HL-60/S4 (cell line): ENCODE results near the gene RAB18.
"Not testable (repeated sequence)": the region's sequence is repeated elsewhere in the genome, so short reads cannot be mapped to it uniquely, and the experiment has no call there.

Experiments used
- in situ Hi-C: fragments of 300-500 bp; cut with MboI; formaldehyde crosslinking; loops from 2 replicates; pipeline ENCODE4 v1.14.3; 2022; ENCODE audit warnings: low sequenced_read_pairs

RAB18 gene

GRCh38 chr10:27503498-27504006 lies 552 bp upstream of the RAB18 start:
- in situ Hi-C loops: no loop called here

DNA sequence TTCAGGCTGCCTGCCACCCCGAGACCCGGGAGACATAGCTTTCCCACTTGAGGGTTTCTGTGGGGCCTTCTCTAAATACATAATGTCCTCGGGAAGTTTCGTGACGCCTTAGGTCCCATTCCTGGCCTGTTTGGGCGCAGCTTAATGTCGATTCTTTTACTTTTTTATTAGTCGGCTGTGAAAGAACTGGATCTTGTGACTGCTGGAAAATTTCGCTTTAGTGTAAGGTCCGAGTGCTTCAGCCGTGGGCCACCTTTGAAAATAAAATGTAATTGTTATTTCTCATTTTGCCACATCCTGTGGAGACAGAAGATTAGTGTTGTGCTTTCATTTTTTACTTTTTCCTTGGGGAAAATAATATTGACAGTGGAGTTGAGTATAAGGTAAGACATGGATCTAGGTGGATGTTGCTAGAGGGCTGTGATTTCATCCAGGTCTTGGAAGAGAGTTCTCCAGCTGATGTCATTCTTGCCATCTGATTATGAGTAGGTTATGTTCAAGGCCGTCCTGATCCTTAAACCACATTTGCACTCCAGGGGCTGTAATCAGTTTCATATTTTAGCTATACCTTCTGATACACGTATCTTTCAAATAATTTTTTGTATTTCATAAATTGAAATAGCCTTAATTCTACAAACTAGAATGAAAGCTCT lies 830 bp downstream of the RAB18 start:
- in situ Hi-C loops: no loop called here

DNA sequence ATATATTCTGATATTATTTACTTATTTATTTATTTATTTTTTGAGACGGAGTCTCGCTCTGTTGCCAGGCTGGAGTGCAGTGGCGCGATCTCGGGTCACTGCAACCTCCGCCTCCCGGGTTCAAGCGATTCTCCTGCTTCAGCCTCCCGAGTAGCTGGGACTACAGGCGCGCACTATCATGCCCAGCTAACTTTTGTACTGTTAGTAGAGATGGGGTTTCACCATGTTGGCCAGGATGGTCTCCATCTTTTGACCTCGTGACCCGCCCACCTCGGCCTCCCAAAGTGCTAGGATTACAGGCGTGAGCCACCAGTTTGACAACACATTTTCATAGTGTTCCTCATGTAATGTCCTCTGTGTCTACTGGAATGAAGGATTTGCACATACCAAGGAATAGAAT lies 1.4 kb downstream of the RAB18 start:
- in situ Hi-C loops: not testable (repeated sequence)

DNA sequence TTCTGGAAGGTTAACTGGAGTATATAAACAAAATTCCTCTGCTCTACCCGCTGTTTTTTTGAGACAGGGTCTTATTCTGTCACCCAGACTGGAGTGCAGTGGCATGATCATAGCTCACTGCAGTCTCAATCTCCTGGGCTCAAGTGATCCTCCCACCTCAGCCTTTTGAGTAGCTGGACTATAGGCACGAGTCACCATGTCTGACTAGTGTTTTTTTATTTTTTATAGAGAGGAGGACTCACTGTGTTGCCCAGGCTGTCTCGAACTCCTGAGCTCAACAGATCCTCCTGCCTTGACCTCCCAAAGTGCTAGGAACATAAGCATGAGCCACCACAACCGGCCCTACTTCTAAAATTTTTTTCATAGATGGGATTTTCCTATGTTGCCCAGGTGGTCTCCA lies 2.2 kb downstream of the RAB18 start:
- in situ Hi-C loops: no loop called here

DNA sequence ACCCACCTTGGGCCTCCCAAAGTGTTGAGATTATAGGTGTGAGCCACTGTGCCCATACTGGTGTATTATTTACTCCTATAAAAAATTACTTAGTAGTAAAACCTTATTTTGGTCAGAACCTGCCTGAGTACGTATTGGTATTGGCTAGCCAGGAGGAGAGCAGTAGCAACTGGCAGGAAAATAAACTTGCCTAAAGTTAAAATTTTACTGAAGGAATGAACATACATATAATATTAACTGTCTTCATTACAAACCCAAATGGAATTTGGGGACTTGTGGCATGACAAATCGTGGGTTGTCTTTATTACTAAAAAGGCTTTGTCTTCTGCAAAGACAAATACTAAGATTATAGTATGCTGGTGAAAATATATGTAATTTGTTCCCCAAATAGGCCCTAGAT lies 8.4 kb downstream of the RAB18 start:
- in situ Hi-C loops: no loop called here

- in situ Hi-C loops: no loop called here
Measured at GRCh38 chr10:27513451-27514191, 9.5 kb downstream of the RAB18 start.

GRCh38 chr10:27514243-27514642 lies 10.1 kb downstream of the RAB18 start:
- in situ Hi-C loops: no loop called here

DNA sequence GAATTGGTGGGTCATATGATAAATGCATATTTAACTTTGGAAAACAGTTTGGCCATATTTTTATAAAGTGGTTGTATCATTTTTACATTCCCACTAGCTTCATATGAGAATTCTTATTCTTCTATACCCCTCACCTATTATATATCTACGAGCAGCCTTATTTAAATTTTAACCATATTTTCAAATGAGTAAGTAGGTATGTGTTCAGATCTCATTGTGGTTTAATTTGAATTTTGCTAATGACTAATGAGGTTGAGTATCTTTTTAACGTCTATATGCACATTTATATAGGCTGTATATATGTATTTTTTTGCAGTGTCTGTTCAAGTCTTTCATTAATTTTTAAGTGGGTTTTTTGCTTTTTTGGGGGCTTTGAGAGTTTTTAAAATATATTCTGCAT lies 14.2 kb downstream of the RAB18 start:
- in situ Hi-C loops: no loop called here

DNA sequence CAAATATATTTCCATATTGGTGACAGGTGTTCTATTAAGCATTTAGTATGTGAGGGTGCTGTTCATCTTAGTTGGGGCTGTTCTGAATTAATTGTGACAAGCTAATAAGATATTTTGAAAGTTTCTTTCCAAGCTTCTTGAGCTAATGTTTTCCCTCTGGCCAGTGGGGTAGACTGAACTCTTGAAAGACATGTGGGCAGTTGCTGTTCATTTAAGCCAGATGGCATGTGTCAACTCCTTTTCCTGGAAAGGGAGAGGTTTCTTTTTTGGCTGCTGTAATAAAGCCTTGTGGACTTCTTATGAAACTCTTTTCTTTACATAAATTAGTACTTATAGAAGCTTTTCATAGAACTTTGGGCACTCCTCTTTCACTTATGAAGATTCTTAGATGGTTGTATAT lies 21.7 kb downstream of the RAB18 start:
- in situ Hi-C loops: no loop called here

DNA sequence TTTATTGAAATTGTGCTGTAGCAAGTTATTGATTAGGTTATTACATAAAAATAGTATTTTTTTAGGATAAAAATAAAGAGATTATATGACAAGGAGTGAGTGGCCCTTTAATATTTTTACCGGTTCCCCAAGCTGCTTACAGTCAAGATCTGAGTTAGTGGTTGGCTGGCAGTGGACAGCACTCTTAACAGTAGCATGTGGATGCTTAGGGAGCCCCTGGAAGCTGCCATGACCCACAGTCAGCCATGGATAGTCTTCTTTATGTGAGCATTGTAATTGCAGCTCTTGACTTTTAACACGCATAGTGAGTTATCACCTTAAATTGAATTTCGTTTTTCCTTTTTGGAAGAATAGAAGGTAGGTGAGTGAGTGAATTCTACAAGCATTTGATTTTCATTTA lies 22.1 kb downstream of the RAB18 start:
- in situ Hi-C loops: no loop called here

DNA sequence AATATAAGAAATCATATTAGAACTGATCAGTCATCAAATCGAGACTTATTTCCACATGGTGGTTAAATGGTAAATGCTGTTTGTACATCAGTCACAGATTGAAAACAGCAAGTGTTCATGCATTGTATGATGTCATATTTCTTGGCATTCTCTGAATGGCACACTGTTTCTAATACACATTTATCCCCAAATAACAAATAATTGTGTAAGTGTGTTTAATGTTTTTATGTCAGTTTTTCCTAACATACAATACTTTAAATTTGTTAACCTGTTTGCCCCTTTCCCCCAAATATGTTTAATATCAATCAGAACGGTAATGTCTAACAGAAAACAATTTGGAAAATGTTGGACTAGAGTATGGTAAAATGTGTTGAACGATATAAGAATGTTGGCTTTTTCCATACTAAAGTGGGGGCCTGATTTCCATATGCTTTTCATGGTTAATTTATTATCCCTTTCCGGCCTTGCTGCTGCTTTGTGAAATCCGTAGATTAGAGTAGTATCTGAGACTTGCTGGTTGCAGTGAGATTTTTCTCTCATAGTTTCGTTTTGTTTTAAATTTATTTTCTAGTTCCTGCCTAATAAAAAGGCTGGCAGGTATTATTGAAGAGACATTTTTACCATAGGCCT lies 23.7 kb downstream of the RAB18 start:
- in situ Hi-C loops: no loop called here

DNA sequence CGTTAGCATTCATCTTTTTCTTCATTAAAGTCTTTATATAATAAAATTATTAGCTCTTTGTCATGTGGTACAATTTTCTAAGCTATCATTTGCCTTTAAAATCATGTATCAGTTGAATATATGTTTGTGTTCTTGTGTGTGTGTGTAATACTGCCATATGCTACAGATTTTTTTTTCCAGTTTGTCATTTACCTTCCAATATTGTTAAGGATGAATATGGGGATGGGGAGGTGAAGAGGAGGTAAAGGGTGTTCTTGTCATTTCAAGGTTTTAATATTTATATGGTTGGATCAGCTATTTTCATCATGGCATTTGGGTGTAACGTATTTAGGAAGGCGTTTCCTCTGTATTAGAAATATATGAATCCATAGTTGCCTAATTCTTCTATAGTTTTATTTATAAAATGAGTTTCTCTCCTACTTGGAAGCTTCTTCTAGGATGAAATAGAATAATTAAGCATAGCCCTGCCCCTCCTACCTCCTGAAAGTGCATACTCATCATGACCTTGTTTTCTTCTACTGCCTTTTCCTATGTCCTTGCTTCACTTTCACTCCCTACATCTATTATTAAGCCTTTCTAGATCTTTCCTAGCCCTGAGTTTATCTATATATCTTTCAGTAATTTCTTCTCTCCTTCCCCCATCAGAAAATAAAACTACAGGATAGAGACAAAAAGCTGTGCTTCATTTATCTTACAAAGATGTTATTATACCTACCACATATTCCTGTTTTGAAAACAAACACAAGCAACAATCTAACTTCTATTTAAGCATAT lies 25.1 kb downstream of the RAB18 start:
- in situ Hi-C loops: no loop called here

DNA sequence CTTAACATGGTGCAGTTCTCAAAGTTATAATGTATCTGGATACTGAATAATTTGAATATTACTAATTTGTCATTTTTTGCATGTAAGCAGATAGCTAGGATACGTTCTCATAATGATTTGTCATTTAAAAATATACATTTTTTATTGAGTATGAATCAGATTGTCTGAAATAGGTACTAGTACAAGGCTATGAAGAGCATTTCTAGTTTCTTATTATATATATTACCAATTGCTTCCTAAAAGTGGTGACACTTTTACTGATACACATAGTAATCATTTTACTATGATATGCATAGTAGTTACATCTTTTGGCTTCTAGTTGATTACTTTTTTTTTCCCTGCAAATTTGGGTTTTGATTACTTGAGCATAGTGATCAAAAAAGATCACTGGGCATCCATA lies 26.4 kb downstream of the RAB18 start:
- in situ Hi-C loops: no loop called here

DNA sequence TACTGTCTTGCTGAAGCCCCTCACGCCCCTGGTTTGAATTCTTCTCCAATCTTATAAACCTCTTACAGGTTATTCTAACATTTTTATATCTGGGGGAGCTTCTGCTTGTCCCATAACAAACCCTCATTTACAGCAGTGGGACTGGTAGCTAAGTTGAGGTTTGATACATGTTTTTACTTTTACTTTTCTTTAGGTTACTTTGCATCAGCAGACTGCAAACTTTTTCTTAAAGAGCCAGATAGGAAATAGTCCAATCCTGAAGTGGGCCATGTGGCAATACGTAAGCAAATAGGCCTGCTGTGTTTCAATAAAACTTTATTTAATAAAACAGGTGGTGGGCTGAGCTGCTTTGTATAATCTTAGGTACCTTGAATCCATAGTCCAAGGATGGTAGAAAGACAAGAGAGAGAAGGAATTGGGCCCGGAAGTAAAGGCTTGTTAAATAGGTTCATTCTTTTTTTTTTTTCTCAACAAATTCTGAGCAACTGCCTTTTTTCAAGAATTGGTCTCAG lies 27.3 kb downstream of the RAB18 start:
- in situ Hi-C loops: no loop called here

GRCh38 chr10:27534161-27534700 lies 30.1 kb downstream of the RAB18 start:
- in situ Hi-C loops: no loop called here

- in situ Hi-C loops: no loop called here
Measured at GRCh38 chr10:27535317-27535716, 31.2 kb downstream of the RAB18 start.

DNA sequence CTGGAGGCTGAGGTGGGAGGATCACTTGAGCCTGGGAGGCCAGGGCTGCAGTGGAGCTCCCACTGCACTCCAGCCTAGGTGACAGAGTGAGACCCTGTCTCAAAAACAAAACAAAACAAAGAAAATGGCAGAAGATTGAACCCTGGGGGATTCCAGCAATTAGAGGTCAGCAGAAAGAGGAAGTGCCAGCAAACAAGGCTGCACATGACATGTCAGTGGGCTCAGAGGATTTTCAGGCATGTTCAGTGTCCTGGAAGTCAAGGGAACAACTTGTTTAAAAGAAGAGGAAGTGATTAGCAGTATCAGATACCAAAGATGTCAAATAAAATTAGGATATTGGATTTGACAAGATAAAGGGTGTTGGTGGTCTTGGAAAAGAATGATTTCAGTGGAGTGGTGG lies 32.3 kb downstream of the RAB18 start:
- in situ Hi-C loops: no loop called here

DNA sequence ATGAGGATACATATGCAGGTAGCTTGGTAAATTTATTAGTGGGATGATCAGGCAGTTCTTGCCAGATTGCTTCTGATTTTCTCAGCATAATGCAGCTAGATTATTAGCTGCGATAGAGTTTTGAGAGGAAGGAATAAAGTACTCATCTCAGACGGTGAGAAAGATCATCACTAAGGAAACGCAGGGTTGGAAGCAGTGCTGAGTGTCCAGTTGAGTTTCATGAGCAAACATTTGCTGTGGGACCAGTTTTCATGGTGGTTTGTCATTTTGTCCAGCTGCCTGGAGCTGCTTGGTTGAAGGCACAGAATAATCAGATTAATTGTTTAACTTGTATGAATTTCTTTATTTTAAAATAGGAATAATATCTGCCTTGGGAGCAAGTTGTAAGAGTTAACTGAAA lies 33.1 kb downstream of the RAB18 start:
- in situ Hi-C loops: no loop called here

DNA sequence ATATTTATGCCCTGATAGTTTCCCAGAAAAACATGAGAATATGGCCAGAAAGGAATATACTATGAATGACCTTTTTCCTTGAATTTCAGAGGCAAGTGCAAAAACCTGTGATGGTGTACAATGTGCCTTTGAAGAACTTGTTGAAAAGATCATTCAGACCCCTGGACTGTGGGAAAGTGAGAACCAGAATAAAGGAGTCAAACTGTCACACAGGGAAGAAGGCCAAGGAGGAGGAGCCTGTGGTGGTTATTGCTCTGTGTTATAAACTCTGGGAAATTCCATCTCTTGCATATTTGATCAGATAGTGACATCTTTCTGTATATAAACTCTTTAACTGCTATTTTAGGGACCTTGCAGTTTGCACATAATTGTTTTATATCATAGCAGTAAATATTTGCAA lies 33.7 kb downstream of the RAB18 start:
- in situ Hi-C loops: no loop called here

- in situ Hi-C loops: no loop called here
Measured at GRCh38 chr10:27540672-27541071, 36.6 kb downstream of the RAB18 start.
